Astrocyte of the spinal cord (primary cell): Measurements from ENCODE around the gene CD177.
"Not testable (repeated sequence)": the region's sequence is repeated elsewhere in the genome, so short reads cannot be mapped to it uniquely, and the experiment has no call there.

Experiments used
- DNase-seq: peaks from one replicate; pipeline ENCODE4 v3.0.0; 2011; ENCODE audit warnings: low read depth, low spot score
- H3K4me3 ChIP-seq: 2 replicates; pipeline ENCODE4 v1.5.1; 2011; ENCODE audit warnings: low read depth, mild to moderate bottlenecking, low read length, moderate library complexity
- in situ Hi-C: cut with HindIII; loops from 2 replicates; pipeline ENCODE4 v1.10.0; 2017; ENCODE audit warnings: low sequenced_read_pairs
- TF ChIP-seq, protein P1 (sequence below): IDR thresholded peaks from 2 replicates; pipeline ENCODE4 v1.5.1; 2012; ENCODE audit warnings: low read depth, mild to moderate bottlenecking, low read length, inconsistent platforms

The CD177 gene

DNA sequence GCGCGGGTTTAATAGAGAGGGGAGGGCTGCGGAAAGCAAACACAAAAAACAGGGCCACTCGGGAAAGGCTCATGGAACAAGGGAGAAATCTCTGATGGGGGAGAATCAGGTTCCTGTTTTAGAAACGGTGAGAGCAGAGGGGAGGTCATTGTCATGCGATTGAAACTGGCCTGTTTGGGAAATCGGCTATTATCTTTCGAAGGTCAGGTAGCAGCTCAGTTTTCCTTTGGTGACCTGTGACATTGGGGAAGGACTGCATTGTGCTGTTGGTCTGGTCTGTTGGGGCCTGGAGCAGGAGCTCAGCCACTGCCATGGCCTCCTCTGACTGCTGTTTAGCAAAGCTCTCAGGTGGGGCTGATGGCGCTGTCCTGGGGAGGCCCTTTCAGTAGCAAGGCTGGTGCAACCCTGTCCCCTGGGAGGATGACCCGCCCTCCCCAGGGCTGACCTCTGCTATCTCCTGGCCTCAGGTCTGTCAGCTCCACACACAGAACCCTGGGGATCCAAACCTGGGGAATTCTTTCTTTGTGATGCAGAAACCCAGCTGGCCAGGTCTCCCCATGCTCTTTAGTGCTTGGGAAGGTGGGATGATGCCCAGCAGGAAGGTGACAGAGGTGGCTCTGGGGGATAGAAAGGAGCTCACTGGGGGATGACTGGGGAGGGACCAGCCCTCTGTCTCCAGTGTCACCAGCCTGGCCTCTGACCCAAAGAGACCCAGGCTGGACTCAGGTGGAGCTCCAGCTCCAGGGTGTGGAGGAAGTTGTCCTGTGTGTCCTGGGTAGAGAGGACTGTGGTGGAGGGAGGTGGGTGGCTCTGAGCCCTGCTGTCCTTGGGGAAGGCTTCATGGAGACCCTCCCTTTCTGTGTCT, 21.2 kb upstream of the CD177 start:
- no peak overlapping the region for H3K4me3 ChIP-seq
- TF ChIP-seq, protein P1, sequence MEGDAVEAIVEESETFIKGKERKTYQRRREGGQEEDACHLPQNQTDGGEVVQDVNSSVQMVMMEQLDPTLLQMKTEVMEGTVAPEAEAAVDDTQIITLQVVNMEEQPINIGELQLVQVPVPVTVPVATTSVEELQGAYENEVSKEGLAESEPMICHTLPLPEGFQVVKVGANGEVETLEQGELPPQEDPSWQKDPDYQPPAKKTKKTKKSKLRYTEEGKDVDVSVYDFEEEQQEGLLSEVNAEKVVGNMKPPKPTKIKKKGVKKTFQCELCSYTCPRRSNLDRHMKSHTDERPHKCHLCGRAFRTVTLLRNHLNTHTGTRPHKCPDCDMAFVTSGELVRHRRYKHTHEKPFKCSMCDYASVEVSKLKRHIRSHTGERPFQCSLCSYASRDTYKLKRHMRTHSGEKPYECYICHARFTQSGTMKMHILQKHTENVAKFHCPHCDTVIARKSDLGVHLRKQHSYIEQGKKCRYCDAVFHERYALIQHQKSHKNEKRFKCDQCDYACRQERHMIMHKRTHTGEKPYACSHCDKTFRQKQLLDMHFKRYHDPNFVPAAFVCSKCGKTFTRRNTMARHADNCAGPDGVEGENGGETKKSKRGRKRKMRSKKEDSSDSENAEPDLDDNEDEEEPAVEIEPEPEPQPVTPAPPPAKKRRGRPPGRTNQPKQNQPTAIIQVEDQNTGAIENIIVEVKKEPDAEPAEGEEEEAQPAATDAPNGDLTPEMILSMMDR, result no peak
- DNase-seq, result no peak
- in situ Hi-C loops, result no loop called here

GRCh38 chr19:43336508-43336907, 17.0 kb upstream of the CD177 start:
- in situ Hi-C loops, H3K4me3 ChIP-seq, DNase-seq: not testable (repeated sequence)

DNA sequence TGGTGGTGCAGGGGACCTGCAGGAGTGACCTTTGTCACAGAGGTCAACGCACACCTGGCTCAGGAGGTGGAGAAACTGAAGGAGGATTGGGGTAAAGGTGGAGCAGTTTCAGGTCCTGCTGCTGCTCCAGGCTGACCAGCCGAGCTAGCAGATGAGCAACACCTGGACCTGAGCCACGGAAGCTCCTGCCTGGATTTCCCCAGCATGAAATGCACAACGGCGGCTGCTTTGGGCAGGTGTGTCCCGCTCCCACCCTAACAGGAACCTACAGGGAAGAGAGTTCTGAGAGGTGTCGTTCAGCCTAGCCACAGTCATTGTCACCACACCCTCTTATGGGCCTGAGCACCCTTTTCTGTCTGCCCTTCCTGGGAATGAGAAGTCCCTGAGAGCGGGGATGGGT, 15.7 kb upstream of the CD177 start:
- no peak for DNase-seq
- H3K4me3 ChIP-seq, result no peak overlapping the region
- in situ Hi-C loops, result no loop called here
- TF ChIP-seq, protein P1, result no peak

DNA sequence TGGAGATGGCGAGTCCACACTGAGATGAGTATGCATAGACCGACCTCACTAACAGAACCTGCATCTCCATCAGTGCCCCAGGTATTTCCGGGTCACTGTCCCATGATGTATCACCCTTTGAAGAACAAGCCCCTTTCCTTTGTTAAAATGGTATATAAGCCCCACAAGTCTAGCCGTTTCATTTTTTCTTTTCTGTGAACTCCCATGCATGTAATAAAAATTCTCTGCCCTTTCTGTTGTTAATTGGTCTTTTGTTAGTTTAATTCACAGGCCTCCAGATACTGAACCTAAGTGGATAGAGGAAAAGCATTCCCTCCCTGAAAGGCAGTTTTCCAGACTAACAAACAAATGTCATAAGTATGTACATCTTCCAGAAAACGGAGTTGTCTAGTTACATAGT, 15.0 kb upstream of the CD177 start:
- no peak for DNase-seq
- in situ Hi-C loops, result no loop called here
- TF ChIP-seq, protein P1, result no peak
- H3K4me3 ChIP-seq, result no peak overlapping the region

DNA sequence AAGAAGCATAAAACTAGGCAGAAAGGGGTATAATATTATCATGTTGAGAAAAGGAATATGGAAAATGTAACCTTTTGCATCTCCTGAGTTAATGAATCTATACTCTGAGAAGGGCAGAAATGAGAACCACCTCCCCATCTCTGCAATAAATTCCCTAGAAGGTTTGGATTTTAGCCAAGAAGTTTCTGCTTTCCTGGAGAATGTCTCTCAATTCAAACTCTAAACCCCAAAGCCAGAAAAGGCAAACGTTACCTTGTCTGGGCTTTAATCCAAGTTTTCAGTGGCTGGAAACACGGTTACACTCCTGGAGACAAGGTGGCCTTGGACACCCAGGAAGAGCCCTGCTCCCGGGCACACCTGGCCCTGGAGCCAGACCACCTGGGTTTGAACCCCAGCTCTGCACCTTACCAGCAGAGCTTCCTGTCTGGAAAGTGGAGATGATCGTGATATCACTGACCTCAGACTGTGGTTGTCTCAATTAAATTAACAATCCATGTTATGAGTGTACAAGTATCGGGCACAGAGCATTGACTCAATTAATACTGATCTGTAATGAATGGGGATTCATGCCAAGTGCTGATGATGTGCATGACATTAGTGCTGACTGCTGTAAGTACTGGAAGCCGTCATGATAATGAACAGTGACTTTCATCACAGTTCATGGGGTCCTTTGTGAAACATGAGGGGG, 14.1 kb upstream of the CD177 start:
- DNase-seq, H3K4me3 ChIP-seq, in situ Hi-C loops: not testable (repeated sequence)

- in situ Hi-C loops, H3K4me3 ChIP-seq, DNase-seq: not testable (repeated sequence)
Measured at GRCh38 chr19:43340101-43340500, 13.4 kb upstream of the CD177 start.

DNA sequence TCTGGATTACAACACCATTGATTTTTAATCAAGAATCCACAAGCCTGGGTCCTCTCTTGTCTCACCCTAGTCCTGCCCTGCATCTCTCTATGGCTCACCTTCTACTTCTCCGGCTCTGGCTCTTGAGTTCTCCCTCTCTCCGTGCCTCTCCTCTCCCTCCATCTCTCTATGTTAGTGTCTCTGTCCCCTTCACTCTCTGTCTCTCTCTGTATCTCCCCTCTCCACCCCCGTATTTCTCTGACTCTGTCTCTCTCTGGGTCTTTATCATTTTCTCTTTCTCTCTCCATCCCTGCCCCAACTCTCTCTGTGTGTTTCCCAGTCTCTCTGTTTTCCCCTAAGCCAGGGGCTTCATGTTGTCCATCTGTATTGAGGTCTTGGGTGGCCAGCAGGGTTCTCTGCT, 12.4 kb upstream of the CD177 start:
- DNase-seq, in situ Hi-C loops, H3K4me3 ChIP-seq: not testable (repeated sequence)

DNA sequence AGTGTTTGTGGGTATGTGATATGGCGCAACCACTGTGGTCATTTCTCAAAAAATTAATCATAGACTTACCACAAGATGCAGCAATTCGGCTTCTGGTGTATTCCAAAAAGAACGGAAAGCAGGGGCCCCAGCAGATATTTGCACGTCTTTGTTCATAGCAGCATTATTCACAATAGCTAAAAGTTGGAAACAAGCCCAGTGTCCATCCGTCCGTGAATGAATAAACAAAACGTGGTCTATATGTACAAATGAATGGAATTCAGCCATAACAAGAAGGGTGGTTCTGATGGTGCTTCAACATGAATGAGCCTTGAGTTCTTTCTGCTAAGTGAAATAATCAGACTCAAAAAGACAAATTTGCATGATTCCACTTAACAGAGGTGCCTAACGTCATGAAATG, 11.4 kb upstream of the CD177 start:
- H3K4me3 ChIP-seq, in situ Hi-C loops: not testable (repeated sequence)
- DNase-seq, result peak; percentile 20

DNA sequence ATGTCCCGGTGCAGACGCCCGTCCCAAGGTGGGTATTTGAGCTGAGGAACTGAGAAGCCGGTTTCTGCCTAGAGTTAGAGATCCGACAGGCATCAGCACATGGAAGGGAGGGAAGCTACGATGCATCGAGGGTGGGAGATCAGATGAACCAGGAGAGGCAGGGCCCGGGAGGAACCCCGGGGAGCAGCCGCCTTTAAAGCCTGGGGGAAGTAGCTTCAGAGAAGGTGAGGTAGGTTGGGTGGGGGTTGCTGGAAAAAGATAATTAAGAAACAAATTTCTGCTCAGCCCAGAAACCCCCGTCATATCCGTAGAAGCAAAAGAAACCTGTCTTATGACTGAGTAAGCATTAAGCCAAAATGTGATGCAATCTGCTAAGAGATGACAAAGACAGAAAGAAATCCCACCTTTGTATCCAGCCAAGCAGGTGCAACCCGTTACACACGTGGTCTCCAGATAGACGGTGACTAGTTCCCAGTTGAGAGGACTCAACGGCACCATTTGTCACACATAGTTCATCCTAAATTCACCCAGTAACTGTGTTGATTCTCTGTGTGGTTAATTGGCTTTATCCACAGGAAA, 9.1 kb upstream of the CD177 start:
- DNase-seq, H3K4me3 ChIP-seq, in situ Hi-C loops: not testable (repeated sequence)

DNA sequence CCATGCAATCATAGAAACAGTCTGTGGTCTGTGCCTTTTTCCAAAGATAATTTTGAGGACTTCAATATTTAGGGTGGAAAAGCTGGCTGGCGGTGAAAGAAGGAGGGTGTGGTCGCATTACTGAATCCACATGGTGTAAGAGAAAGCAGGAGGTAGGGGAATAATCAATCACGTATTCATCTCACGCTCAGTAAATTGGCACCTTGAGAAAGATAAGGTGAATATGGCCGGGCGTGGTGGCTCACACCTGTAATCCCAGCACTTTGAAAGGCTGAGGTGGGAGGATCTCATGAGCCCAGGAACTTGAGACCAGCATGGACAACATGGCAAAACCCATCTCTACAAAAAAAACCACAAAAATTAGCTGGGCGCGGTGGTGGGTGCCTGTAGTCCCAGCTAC, 3.7 kb upstream of the CD177 start:
- in situ Hi-C loops, DNase-seq, H3K4me3 ChIP-seq: not testable (repeated sequence)
